H1 (cell line): Measurements from ENCODE around the gene HSPA1L. TPM values are rescaled to one million over a fixed set of nuclear protein-coding genes. Genes with fewer than 3 reads are reported as not detected.

ENCODE experiments used
- CTCF ChIA-PET: fragments of 300-600 bp; sonication (Branson Sonifier 250); formaldehyde crosslinking; loops from one replicate; lab custom pipeline; 2021; ENCODE audit not compliant: partially characterized antibody; lab: Charles Lee
- POLR2A ChIA-PET: fragments of 300-600 bp; sonication (Branson Sonifier 250); formaldehyde crosslinking; loops from one replicate; lab custom pipeline; 2021; ENCODE audit warnings: inconsistent platforms; ENCODE audit not compliant: partially characterized antibody; lab: Charles Lee
- DNase-seq, 2 experiments: peaks; one replicate each; pipeline versions ENCODE4 v3.0.0 to v3.0.0-alpha.2; 2010 to 2022; ENCODE audit warnings: low spot score in 2 of 2, low read depth in 1 of 2, mixed read lengths in 1 of 2
- FAIRE-seq: peaks from 2 replicates; lab custom pipeline; 2011; peaks lifted over from hg19 to GRCh38; lab: Jason Lieb, UNC
- H2AFZ ChIP-seq: 2 replicates; pipeline ENCODE4 v1.8.1; 2012; ENCODE audit warnings: low read length, inconsistent platforms
- H2AK5ac ChIP-seq: 2 replicates; pipeline ENCODE4 v1.6.1; 2013; ENCODE audit warnings: low read depth, low read length
- H2BK120ac ChIP-seq: replicated peaks from 2 replicates; pipeline ENCODE3; 2013; ENCODE audit warnings: low read depth, low read length, inconsistent platforms
- H2BK12ac ChIP-seq: 2 replicates; pipeline ENCODE4 v1.6.1; 2013; ENCODE audit warnings: low read depth, low read length
- H2BK15ac ChIP-seq: 2 replicates; pipeline ENCODE4 v1.6.1; 2013; ENCODE audit warnings: low read length
- H2BK20ac ChIP-seq: 2 replicates; pipeline ENCODE4 v1.6.1; 2013; ENCODE audit warnings: low read length
- H2BK5ac ChIP-seq: 2 replicates; pipeline ENCODE4 v1.6.1; 2013; ENCODE audit warnings: low read depth, low read length
- H3K14ac ChIP-seq: 2 replicates; pipeline ENCODE4 v1.6.1; 2013; ENCODE audit warnings: inconsistent platforms; ENCODE audit not compliant: insufficient read length
- H3K18ac ChIP-seq: 2 replicates; pipeline ENCODE4 v1.6.1; 2013; ENCODE audit warnings: low read length; ENCODE audit errors: extremely low read depth
- H3K23ac ChIP-seq: 2 replicates; pipeline ENCODE4 v1.6.1; 2013; ENCODE audit warnings: inconsistent platforms; ENCODE audit not compliant: insufficient read length
- H3K23me2 ChIP-seq: 2 replicates; pipeline ENCODE4 v1.6.1; 2013; ENCODE audit warnings: low read depth, low read length
- H3K27ac ChIP-seq: 2 replicates; pipeline ENCODE4 v1.6.1; 2011; ENCODE audit warnings: low read depth, low read length, inconsistent platforms
- H3K27me3 ChIP-seq, 4 experiments: replicated peaks in 1 of 4; 1 replicate in 1 of 4; 2 replicates in 3 of 4; pipeline versions ENCODE4 v1.6.1 to v1.8.1; 2011 to 2013; ENCODE audit warnings: low read length in 3 of 4, mild to moderate bottlenecking in 3 of 4, inconsistent platforms in 2 of 4, mixed read lengths in 2 of 4, moderate library complexity in 1 of 4; ENCODE audit not compliant: control insufficient read depth in 3 of 4, insufficient read depth in 3 of 4; ENCODE audit errors: extremely low read depth in 1 of 4
- H3K36me3 ChIP-seq, 4 experiments: 2 replicates each; pipeline versions ENCODE4 v1.6.1 to v1.8.1; 2011 to 2013; ENCODE audit warnings: mild to moderate bottlenecking in 4 of 4, low read length in 3 of 4, moderate library complexity in 2 of 4, control low read depth in 1 of 4, inconsistent platforms in 1 of 4; ENCODE audit not compliant: insufficient read depth in 4 of 4, control insufficient read depth in 2 of 4
- H3K4ac ChIP-seq: replicated peaks from 2 replicates; pipeline ENCODE3; 2013; ENCODE audit warnings: low read length, low read depth, mixed read lengths, inconsistent platforms; ENCODE audit not compliant: insufficient read length
- H3K4me1 ChIP-seq, 4 experiments: replicated peaks in 1 of 4; 1 replicate in 1 of 4; 2 replicates in 3 of 4; pipeline versions ENCODE4 v1.6.1 to v1.8.1; 2011 to 2013; ENCODE audit warnings: low read length in 3 of 4, inconsistent platforms in 2 of 4, mixed read lengths in 1 of 4; ENCODE audit not compliant: insufficient read depth in 4 of 4, control insufficient read depth in 3 of 4
- H3K4me2 ChIP-seq, 2 experiments: 2 replicates each; pipeline versions ENCODE4 v1.6.1 to v1.8.1; 2011 to 2013; ENCODE audit warnings: low read depth in 2 of 2, low read length in 2 of 2, control low read depth in 1 of 2, inconsistent platforms in 1 of 2, mild to moderate bottlenecking in 1 of 2; ENCODE audit not compliant: insufficient read depth in 1 of 2
- H3K4me3 ChIP-seq, 4 experiments: fragments of 200-600, 300-600 bp in 1 of 4; sonication (generic), shearing (Covaris generic), sonication (Bioruptor Twin) in 1 of 4; 2 replicates each; pipeline versions ENCODE4 v1.5.1 to v1.8.1; 2011 to 2016; ENCODE audit warnings: low read length in 4 of 4, low read depth in 3 of 4, control low read depth in 2 of 4, inconsistent platforms in 2 of 4, mild to moderate bottlenecking in 2 of 4, mixed read lengths in 1 of 4, moderate library complexity in 1 of 4; ENCODE audit not compliant: insufficient read depth in 2 of 4; ENCODE audit errors: extremely low read depth in 1 of 4
- H3K56ac ChIP-seq: replicated peaks from 2 replicates; pipeline ENCODE3; 2013; ENCODE audit warnings: low read depth, mild to moderate bottlenecking, mixed read lengths, low read length, inconsistent platforms; ENCODE audit not compliant: insufficient read length
- H3K79me1 ChIP-seq: 2 replicates; pipeline ENCODE4 v1.6.1; 2013; ENCODE audit warnings: low read depth, low read length, control low read depth
- H3K79me2 ChIP-seq, 2 experiments: 2 replicates each; pipeline versions ENCODE4 v1.6.1 to v1.8.1; 2012 to 2013; ENCODE audit warnings: low read length in 2 of 2, mild to moderate bottlenecking in 2 of 2, inconsistent platforms in 1 of 2; ENCODE audit not compliant: insufficient read depth in 2 of 2, control insufficient read depth in 1 of 2
- H3K9ac ChIP-seq, 4 experiments: replicated peaks in 1 of 4; 1 replicate in 1 of 4; 2 replicates in 3 of 4; pipeline versions ENCODE4 v1.6.1 to v1.8.1; 2011 to 2013; ENCODE audit warnings: low read depth in 3 of 4, low read length in 3 of 4, control low read depth in 2 of 4, mild to moderate bottlenecking in 2 of 4, moderate library complexity in 2 of 4, inconsistent platforms in 1 of 4; ENCODE audit errors: extremely low read depth in 1 of 4
- H3K9me3 ChIP-seq, 2 experiments: 2 replicates each; pipeline versions ENCODE4 v1.6.1 to v1.8.1; 2012 to 2013; ENCODE audit warnings: mild to moderate bottlenecking in 2 of 2, moderate library complexity in 2 of 2, control low read depth in 1 of 2, inconsistent platforms in 1 of 2, low read depth in 1 of 2, low read length in 1 of 2, mixed read lengths in 1 of 2; ENCODE audit not compliant: insufficient read depth in 2 of 2
- H4K20me1 ChIP-seq, 2 experiments: replicated peaks in 1 of 2; 2 replicates each; pipeline versions ENCODE3 to v1.8.1; 2011 to 2013; ENCODE audit warnings: inconsistent platforms in 2 of 2, low read length in 2 of 2, mild to moderate bottlenecking in 1 of 2; ENCODE audit not compliant: insufficient read depth in 2 of 2, control insufficient read depth in 1 of 2
- H4K5ac ChIP-seq: 2 replicates; pipeline ENCODE4 v1.6.1; 2013; ENCODE audit warnings: low read length, low read depth, mixed read lengths, inconsistent platforms; ENCODE audit not compliant: insufficient read length
- H4K8ac ChIP-seq: 2 replicates; pipeline ENCODE4 v1.8.0; 2013; ENCODE audit warnings: mild to moderate bottlenecking, moderate library complexity, low read length, inconsistent platforms; ENCODE audit not compliant: insufficient read depth; ENCODE audit errors: extremely low read depth
- H4K91ac ChIP-seq: replicated peaks from 2 replicates; pipeline ENCODE3; 2013; ENCODE audit warnings: low read length, mixed read lengths, inconsistent platforms; ENCODE audit not compliant: insufficient read length
- CREB1 ChIP-seq: IDR thresholded peaks from 2 replicates; pipeline ENCODE4 v1.6.1; 2012; ENCODE audit warnings: inconsistent platforms
- CTBP2 ChIP-seq: IDR thresholded peaks from 2 replicates; pipeline ENCODE4 v1.7.0; 2011; ENCODE audit warnings: borderline replicate concordance, mild to moderate bottlenecking, moderate library complexity, mixed read lengths, low read length; ENCODE audit not compliant: insufficient read depth, insufficient read length
- E2F6 ChIP-seq: IDR thresholded peaks from 2 replicates; pipeline ENCODE4 v1.6.1; 2012; ENCODE audit warnings: inconsistent platforms
- FOSL1 ChIP-seq: IDR thresholded peaks from 2 replicates; pipeline ENCODE4 v1.6.1; 2011; ENCODE audit warnings: mild to moderate bottlenecking, low read depth, low read length, moderate library complexity; ENCODE audit not compliant: insufficient read depth
- GTF2F1 ChIP-seq: IDR thresholded peaks from 2 replicates; pipeline ENCODE4 v1.6.1; 2012; ENCODE audit warnings: low read depth, low read length, improper control_type of control experiment, borderline replicate concordance
- JUN ChIP-seq: IDR thresholded peaks from 2 replicates; pipeline ENCODE4 v1.6.1; 2011; ENCODE audit warnings: low read depth, mild to moderate bottlenecking, improper control_type of control experiment, low read length
- KDM1A ChIP-seq: fragments of 200-600, 300-600 bp; sonication (generic); IDR thresholded peaks from 2 replicates; pipeline ENCODE4 v1.7.1; 2016; ENCODE audit warnings: mild to moderate bottlenecking, low read length, borderline replicate concordance
- NRF1 ChIP-seq: IDR thresholded peaks from 2 replicates; pipeline ENCODE4 v1.6.1; 2011; ENCODE audit warnings: mild to moderate bottlenecking, low read depth, low read length, improper control_type of control experiment
- SP2 ChIP-seq: IDR thresholded peaks from 2 replicates; pipeline ENCODE4 v1.6.1; 2012; ENCODE audit warnings: mild to moderate bottlenecking, low read length, inconsistent platforms
- SRF ChIP-seq: IDR thresholded peaks from 2 replicates; pipeline ENCODE4 v1.6.1; 2011; ENCODE audit warnings: mild to moderate bottlenecking, low read depth, low read length, moderate library complexity
- TAF1 ChIP-seq: IDR thresholded peaks from 2 replicates; pipeline ENCODE4 v1.6.1; 2011; ENCODE audit warnings: mild to moderate bottlenecking, low read depth, low read length
- TCF12 ChIP-seq: IDR thresholded peaks from 2 replicates; pipeline ENCODE4 v1.6.1; 2011; ENCODE audit warnings: low read depth, mild to moderate bottlenecking, low read length
- TEAD4 ChIP-seq: IDR thresholded peaks from 2 replicates; pipeline ENCODE4 v1.6.1; 2012; ENCODE audit warnings: low read depth, low read length, inconsistent platforms, mixed read lengths
- ZNF274 ChIP-seq: IDR thresholded peaks from 2 replicates; pipeline ENCODE4 v1.7.0; 2012; ENCODE audit warnings: low read length, borderline replicate concordance; ENCODE audit errors: extremely low read depth
- WGBS, 2 experiments: shearing (Covaris generic) in 1 of 2; methylation state at CpG; one replicate each; pipeline versions ENCODE4 v1.1.6 to v1.1.7; 2013 to 2015; ENCODE audit warnings: low lambda C conversion rate in 2 of 2, mixed read lengths in 2 of 2, inconsistent platforms in 1 of 2, low coverage in 1 of 2, missing lambda C conversion rate in 1 of 2; ENCODE audit not compliant: insufficient replicate concordance in 2 of 2, insufficient coverage in 1 of 2, insufficient read length in 1 of 2; ENCODE audit errors: extremely low coverage in 1 of 2, missing lambda C conversion rate in 1 of 2; 5-methylcytosine and 5-hydroxymethylcytosine counted together
- polyA plus RNA-seq, 7 experiments: library from polyadenylated mRNA; depleted of rRNA in 3 of 7; stranded (reverse) in 5 of 7; unstranded in 2 of 7; fragments of >200 nt in 5 of 7; fragments of 200-250 nt in 2 of 7; gene quantifications; 1 replicate in 5 of 7; 2 replicates in 1 of 7; 4 replicates in 1 of 7; pipeline versions ENCODE4 v1.2.1 to v1.2.3, GENCODE V29; 2011 to 2013; ENCODE audit warnings: missing spikeins in 2 of 7, mixed read lengths in 2 of 7
- total RNA-seq: library from RNA; stranded (reverse); fragmentation: NEBNext Ultra II Directional; extraction: Animal tissue kit (Norgen Biotek cat#: 25700); gene quantifications from 2 replicates; pipeline ENCODE4 v1.2.1, GENCODE V29; 2021

HSPA1L gene
- total and polyA plus RNA-seq, 2 of the 8 experiments (the other 6 are each of a cell fraction or from before 2014, with no cell fraction given) = 1.00 to 1.9 TPM

- Histone ChIP-seq H3K4me1 (peaks cover 0 to 12% (median 0%) of the 10 kb centered on the region in 4 experiments; a peak in 4 of 7 replicates), H3K23me2 (peaks cover 8% of the 10 kb centered on the region; the same call in 1 of the 2 replicates), H3K36me3 (peaks cover 0 to 17% (median 3%) of the 10 kb centered on the region in 4 experiments; a peak in 5 of 8 replicates), H2AFZ (no peak overlapping the region), H4K8ac (no peak overlapping the region), H3K56ac (no peak overlapping the region), H3K4me3 (no peak overlapping the region), H3K9ac (no peak overlapping the region), H3K4ac (no peak overlapping the region), H4K20me1 (no peaks in the 10 kb centered on the region), H3K23ac (no peak overlapping the region), H3K18ac (no peak overlapping the region), H2BK12ac (no peak overlapping the region), H4K91ac (no peak overlapping the region), H2BK20ac (no peak overlapping the region), H3K27ac (no peak overlapping the region), H3K14ac (no peak overlapping the region), H2BK120ac (no peak overlapping the region), H3K79me2 (no peaks in the 10 kb centered on the region), H3K27me3 (0 out of 7 replicates have a peak, but pooled peaks cover 0 to 3% (median 0%) of the 10 kb centered on the region in 4 experiments), H2AK5ac (no peak overlapping the region), H3K9me3 (no peaks in the 10 kb centered on the region), H4K5ac (no peak overlapping the region), H2BK5ac (no peak overlapping the region), H3K4me2 (no peak overlapping the region; a peak in 1 of 4 replicates), H2BK15ac (no peak overlapping the region), H3K79me1 (0 out of 2 replicates have a peak, but pooled peaks cover 2% of the 10 kb centered on the region)
- ChIA-PET POLR2A (interaction anchor here (0.6 to 6.5 kb wide), 4 partner anchors 16 to 26 kb away, joined by 3 to 93 read pairs (median 8); no protein-coding TSS in a partner anchor), CTCF (interaction anchor here (1.5 kb wide), 1 partner anchor 88 kb away, joined by 3 read pairs; no protein-coding TSS in a partner anchor)
- DNase-seq (no peak), FAIRE-seq (no peak)
- 92% methylated on average over 7 of the region's 7 CpGs; no CpG with 5 or more reads in 1 of the 2 experiments for WGBS, 2 experiments
- no peak for TF ChIP-seq KDM1A
- no peak for TF ChIP-seq SRF
- TF ChIP-seq E2F6 = no peak
- TF ChIP-seq SP2 = no peak
- no peak for TF ChIP-seq TEAD4
- no peak for TF ChIP-seq FOSL1
- no peak for TF ChIP-seq TCF12
- no peak for TF ChIP-seq GTF2F1
- TF ChIP-seq CTBP2 = no peak
- TF ChIP-seq TAF1 = no peak
- TF ChIP-seq CREB1 = no peak
- TF ChIP-seq ZNF274 = no peak
- no peak for TF ChIP-seq JUN
- TF ChIP-seq NRF1 = no peak
These were observed 46.1 kb upstream of the HSPA1L start for GRCh38 chr6:31861150-31861549.
